NT2/D1 (cell line): ENCODE data around the gene CELF2.

Experiments
- DNase-seq: peaks from one replicate; pipeline ENCODE4 v3.0.0-alpha.2; 2011; ENCODE audit warnings: low read depth, low spot score
- H3K27me3 ChIP-seq: 2 replicates; pipeline ENCODE4 v1.6.0; 2011; ENCODE audit warnings: mild to moderate bottlenecking; ENCODE audit not compliant: insufficient read length, insufficient read depth
- H3K36me3 ChIP-seq: 2 replicates; pipeline ENCODE4 v1.6.1; 2011; ENCODE audit warnings: mild to moderate bottlenecking, low read length, mixed read lengths; ENCODE audit not compliant: insufficient read depth, insufficient read length
- H3K4me1 ChIP-seq: 2 replicates; pipeline ENCODE4 v1.5.1; 2011; ENCODE audit not compliant: insufficient read depth, insufficient read length
- H3K4me3 ChIP-seq: 2 replicates; pipeline ENCODE4 v1.5.1; 2011; ENCODE audit warnings: low read depth; ENCODE audit not compliant: insufficient read length
- H3K9ac ChIP-seq: 2 replicates; pipeline ENCODE4 v1.6.0; 2011; ENCODE audit warnings: low read depth; ENCODE audit not compliant: insufficient read length
- H3K9me3 ChIP-seq: 2 replicates; pipeline ENCODE4 v1.5.1; 2011; ENCODE audit warnings: mild to moderate bottlenecking, low read length; ENCODE audit not compliant: insufficient read depth
- SUZ12 ChIP-seq: IDR thresholded peaks from 2 replicates; pipeline ENCODE4 v1.6.1; 2011; ENCODE audit not compliant: insufficient read length, insufficient read depth; ENCODE audit errors: extremely low read depth
- YY1 ChIP-seq: IDR thresholded peaks from 2 replicates; pipeline ENCODE4 v1.6.1; 2011; ENCODE audit not compliant: insufficient read length, insufficient read depth
- ZNF274 ChIP-seq: IDR thresholded peaks from 2 replicates; pipeline ENCODE4 v1.6.1; 2011; ENCODE audit warnings: mild to moderate bottlenecking, low read depth, low read length

CELF2 gene

DNA sequence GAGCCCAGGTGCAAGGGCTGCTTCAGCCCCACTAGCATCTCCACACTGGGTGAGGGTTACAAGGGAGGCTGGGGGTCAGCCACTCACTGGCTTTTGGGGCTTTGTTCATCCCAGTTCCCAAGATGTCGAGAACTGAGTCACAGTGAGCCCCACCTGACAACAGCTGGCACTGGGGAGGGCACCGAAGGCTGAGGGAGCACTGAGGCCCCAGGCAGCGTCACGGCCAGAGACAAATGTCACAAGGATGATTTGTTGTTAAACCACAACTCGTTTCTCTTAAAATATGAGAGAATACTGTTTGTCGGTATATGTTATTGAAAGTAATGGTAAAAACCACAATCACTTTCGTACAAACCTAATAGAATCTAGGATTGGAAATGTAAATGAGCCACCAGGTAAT, 219.9 kb downstream of the CELF2 start:
- no peak for TF ChIP-seq SUZ12
- no peak for TF ChIP-seq ZNF274
- no peak for TF ChIP-seq YY1
- H3K4me3 ChIP-seq: no peak overlapping the region
- H3K27me3 ChIP-seq: no peaks in the 10 kb centered on the region
- DNase-seq: no peak
- no peak overlapping the region for H3K9ac ChIP-seq
- H3K4me1 ChIP-seq: no peaks in the 10 kb centered on the region
- no peaks in the 10 kb centered on the region for H3K36me3 ChIP-seq
- H3K9me3 ChIP-seq: no peaks in the 10 kb centered on the region

DNA sequence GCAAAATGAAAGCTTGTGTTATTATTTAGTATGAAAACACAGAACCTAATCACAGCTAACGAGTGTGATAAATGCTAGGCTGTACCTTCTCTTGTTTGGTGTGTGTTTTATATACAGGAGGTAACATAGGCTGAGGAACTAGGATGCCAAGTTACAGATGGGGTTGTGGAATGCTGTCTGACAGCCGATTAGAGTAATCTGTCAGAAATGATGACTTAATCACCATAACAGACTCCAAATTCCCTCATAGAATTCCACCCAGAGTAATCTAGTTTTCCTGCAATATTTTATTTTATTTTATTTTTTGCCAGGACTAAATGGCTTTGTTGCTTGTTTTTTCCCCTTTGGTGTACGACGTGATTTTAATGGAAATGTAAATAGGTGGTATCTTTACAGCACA, 221.2 kb downstream of the CELF2 start:
- no peaks in the 10 kb centered on the region for H3K36me3 ChIP-seq
- no peaks in the 10 kb centered on the region for H3K27me3 ChIP-seq
- no peak for DNase-seq
- no peaks in the 10 kb centered on the region for H3K9me3 ChIP-seq
- H3K4me3 ChIP-seq: no peak overlapping the region
- TF ChIP-seq YY1 (no peak), SUZ12 (no peak), ZNF274 (no peak)
- no peak overlapping the region for H3K9ac ChIP-seq
- H3K4me1 ChIP-seq: no peaks in the 10 kb centered on the region

GRCh38 chr10:11240641-11241040, 223.0 kb downstream of the CELF2 start:
- TF ChIP-seq YY1 (no peak), ZNF274 (no peak), SUZ12 (no peak)
- Histone ChIP-seq H3K27me3 (no peaks in the 10 kb centered on the region), H3K36me3 (no peaks in the 10 kb centered on the region), H3K9ac (no peak overlapping the region), H3K4me3 (no peak overlapping the region), H3K9me3 (no peaks in the 10 kb centered on the region), H3K4me1 (no peaks in the 10 kb centered on the region)
- DNase-seq: no peak

- H3K4me1 ChIP-seq: no peaks in the 10 kb centered on the region
- H3K36me3 ChIP-seq: no peaks in the 10 kb centered on the region
- DNase-seq: no peak
Measured at GRCh38 chr10:11242443-11243387, 225.0 kb downstream of the CELF2 start.

GRCh38 chr10:11243425-11244222, 226.0 kb downstream of the CELF2 start:
- H3K9ac ChIP-seq: no peak overlapping the region
- H3K27me3 ChIP-seq: no peaks in the 10 kb centered on the region
- no peak for DNase-seq
- no peaks in the 10 kb centered on the region for H3K4me1 ChIP-seq
- TF ChIP-seq SUZ12: no peak
- no peak for TF ChIP-seq ZNF274
- TF ChIP-seq YY1: no peak
- no peaks in the 10 kb centered on the region for H3K36me3 ChIP-seq
- H3K4me3 ChIP-seq: no peak overlapping the region
- no peaks in the 10 kb centered on the region for H3K9me3 ChIP-seq

More at GRCh38 chr10:11242443-11243387, 225.0 kb downstream of the CELF2 start:
- no peak overlapping the region for H3K4me3 ChIP-seq
- H3K27me3 ChIP-seq: no peaks in the 10 kb centered on the region
- H3K9me3 ChIP-seq: no peaks in the 10 kb centered on the region
- no peak overlapping the region for H3K9ac ChIP-seq
- no peak for TF ChIP-seq YY1
- no peak for TF ChIP-seq ZNF274
- TF ChIP-seq SUZ12: no peak

DNA sequence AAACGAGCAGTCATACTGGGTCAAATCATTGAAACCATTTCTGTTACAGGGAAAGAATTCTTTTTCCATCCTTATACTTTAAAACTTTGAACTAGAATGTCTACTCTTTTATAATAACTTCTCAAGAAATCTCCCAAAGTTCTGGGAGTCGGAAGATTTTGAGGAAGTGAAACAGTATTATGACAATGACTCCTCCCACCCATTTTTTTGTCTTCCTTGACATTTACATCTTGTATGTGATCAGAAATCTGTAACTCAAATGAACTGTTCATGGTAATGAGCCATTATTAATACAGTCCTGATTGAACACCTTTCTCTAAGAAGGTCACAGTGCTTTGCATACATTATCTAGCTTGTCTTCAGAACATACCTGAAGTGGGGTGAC, 227.4 kb downstream of the CELF2 start:
- no peaks in the 10 kb centered on the region for H3K36me3 ChIP-seq
- no peak for DNase-seq
- TF ChIP-seq ZNF274: no peak
- no peak for TF ChIP-seq YY1
- TF ChIP-seq SUZ12: no peak
- H3K9me3 ChIP-seq: no peaks in the 10 kb centered on the region
- H3K4me1 ChIP-seq: peaks cover 4% of the 10 kb centered on the region
- H3K27me3 ChIP-seq: no peaks in the 10 kb centered on the region
- no peak overlapping the region for H3K4me3 ChIP-seq
- H3K9ac ChIP-seq: no peak overlapping the region

DNA sequence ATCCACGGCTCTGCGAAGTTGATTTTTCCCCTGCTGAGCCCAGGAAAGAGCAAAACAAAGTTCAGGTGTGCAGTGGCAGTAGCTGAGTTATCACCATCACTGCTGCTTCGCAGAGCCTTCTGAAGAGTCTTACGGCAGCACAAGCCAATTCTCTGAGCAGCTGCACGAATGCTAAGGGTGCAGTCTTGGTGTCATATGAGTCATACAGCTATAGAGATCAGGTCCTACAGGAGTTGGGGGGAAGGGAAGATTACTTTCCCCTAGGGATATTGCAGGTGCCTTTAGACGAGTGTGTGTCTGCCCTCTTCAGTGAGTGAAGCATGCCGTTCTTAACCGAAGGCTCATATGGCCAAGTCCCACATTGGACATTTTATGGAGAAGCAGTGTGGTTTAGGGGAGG, 227.8 kb downstream of the CELF2 start:
- no peaks in the 10 kb centered on the region for H3K9me3 ChIP-seq
- TF ChIP-seq YY1 (no peak), SUZ12 (no peak), ZNF274 (no peak)
- no peaks in the 10 kb centered on the region for H3K36me3 ChIP-seq
- no peaks in the 10 kb centered on the region for H3K27me3 ChIP-seq
- H3K4me3 ChIP-seq: no peak overlapping the region
- H3K9ac ChIP-seq: no peak overlapping the region
- H3K4me1 ChIP-seq: peaks cover 4% of the 10 kb centered on the region
- DNase-seq: no peak
